SK-N-SH (cell line): ENCODE measurements around the gene SULT2B1. TPM values are rescaled to one million over a fixed set of nuclear protein-coding genes. Genes with fewer than 3 reads are reported as not detected.

ENCODE experiments used
- CTCF ChIA-PET: fragments of 300-600, 350-600 bp; formaldehyde crosslinking; extraction: SDS; loops from one replicate; lab custom pipeline; 2021; lab: Yijun Ruan, JAX
- POLR2A ChIA-PET: fragments of 350-600 bp; sonication (Branson Sonifier 250); formaldehyde crosslinking; extraction: SDS; loops from one replicate; lab custom pipeline; 2020; ENCODE audit warnings: antibody characterized with exemption, inconsistent platforms; lab: Yijun Ruan, JAX
- DNase-seq: peaks from one replicate; pipeline ENCODE4 v3.0.0; 2012
- H2AFZ ChIP-seq: fragments of 200-600 bp; sonication (generic); 2 replicates; pipeline ENCODE4 v1.8.1; 2016; ENCODE audit warnings: antibody characterized with exemption, mild to moderate bottlenecking, low read depth
- H3F3A ChIP-seq: fragments of 200-600 bp; sonication (generic); replicated peaks from 2 replicates; pipeline ENCODE3; 2016; ENCODE audit warnings: antibody characterized with exemption, mild to moderate bottlenecking; ENCODE audit not compliant: insufficient read depth
- H3K27ac ChIP-seq, 2 experiments: fragments of 200-500 bp in 1 of 2; fragments of 200-600 bp in 1 of 2; sonication (Bioruptor generic) in 1 of 2; sonication (generic), shearing (Covaris generic) in 1 of 2; 2 replicates each; pipeline versions ENCODE4 v1.5.1 to v1.6.1; 2014 to 2016; ENCODE audit warnings: low read depth in 2 of 2, inconsistent platforms in 1 of 2, low read length in 1 of 2, mild to moderate bottlenecking in 1 of 2, mixed read lengths in 1 of 2
- H3K27me3 ChIP-seq: fragments of 200-600 bp; sonication (generic), shearing (Covaris generic); 2 replicates; pipeline ENCODE4 v1.6.1; 2016; ENCODE audit warnings: mixed run types; ENCODE audit not compliant: insufficient read depth
- H3K36me3 ChIP-seq, 2 experiments: fragments of 200-500 bp in 1 of 2; fragments of 200-600 bp in 1 of 2; sonication (Bioruptor generic) in 1 of 2; sonication (generic) in 1 of 2; replicated peaks in 1 of 2; 2 replicates each; pipeline versions ENCODE3 to v1.5.1; 2014 to 2016; ENCODE audit warnings: low read length in 1 of 2, mild to moderate bottlenecking in 1 of 2; ENCODE audit not compliant: insufficient read depth in 2 of 2, control insufficient read depth in 1 of 2
- H3K4me1 ChIP-seq, 2 experiments: fragments of 200-500 bp in 1 of 2; fragments of 200-600 bp in 1 of 2; sonication (Bioruptor generic) in 1 of 2; sonication (generic), shearing (Covaris generic) in 1 of 2; 2 replicates each; pipeline versions ENCODE4 v1.5.1 to v1.6.1; 2014 to 2016; ENCODE audit warnings: low read depth in 1 of 2, low read length in 1 of 2, mixed run types in 1 of 2; ENCODE audit not compliant: insufficient read depth in 2 of 2, control insufficient read depth in 1 of 2
- H3K4me2 ChIP-seq: fragments of 200-600 bp; sonication (generic), shearing (Covaris generic); 2 replicates; pipeline ENCODE4 v1.6.1; 2017; ENCODE audit warnings: mixed run types
- H3K4me3 ChIP-seq, 2 experiments: fragments of 200-500 bp in 1 of 2; fragments of 200-600 bp in 1 of 2; sonication (Bioruptor generic) in 1 of 2; sonication (generic), shearing (Covaris generic) in 1 of 2; 2 replicates each; pipeline versions ENCODE4 v1.5.1 to v1.8.1; 2014 to 2016; ENCODE audit warnings: low read depth in 2 of 2, inconsistent platforms in 1 of 2, low read length in 1 of 2, mild to moderate bottlenecking in 1 of 2, mixed read lengths in 1 of 2, moderate library complexity in 1 of 2
- H3K79me2 ChIP-seq: fragments of 200-600 bp; sonication (generic); 2 replicates; pipeline ENCODE4 v1.8.1; 2017; ENCODE audit warnings: mild to moderate bottlenecking; ENCODE audit not compliant: insufficient read depth
- H3K9ac ChIP-seq: fragments of 200-600 bp; sonication (generic); 2 replicates; pipeline ENCODE4 v1.6.1; 2017; ENCODE audit warnings: mixed run types
- H3K9me2 ChIP-seq: fragments of 200-600 bp; sonication (generic); 2 replicates; pipeline ENCODE4 v1.6.1; 2017; ENCODE audit warnings: mixed run types
- H3K9me3 ChIP-seq: fragments of 200-600 bp; sonication (generic); 2 replicates; pipeline ENCODE4 v1.6.1; 2017; ENCODE audit warnings: mixed run types, mild to moderate bottlenecking, moderate library complexity
- H4K20me1 ChIP-seq: fragments of 200-600 bp; sonication (generic); 2 replicates; pipeline ENCODE4 v1.6.1; 2017; ENCODE audit warnings: mild to moderate bottlenecking, mixed run types; ENCODE audit not compliant: insufficient read depth
- CHD2 ChIP-seq: fragments of 150-350 bp; IDR thresholded peaks from 2 replicates; pipeline ENCODE4 v1.6.1; 2018; ENCODE audit warnings: low read length; ENCODE audit not compliant: partially characterized antibody
- EP300 ChIP-seq, 2 experiments: IDR thresholded peaks; 2 replicates each; pipeline versions ENCODE4 v1.4.0 to v1.6.1; 2012; ENCODE audit warnings: borderline replicate concordance in 1 of 2, low read depth in 1 of 2, low read length in 1 of 2
- EZH2phosphoT487 ChIP-seq: fragments of 200-600 bp; sonication (generic); IDR thresholded peaks from 2 replicates; pipeline ENCODE4 v1.6.1; 2017; ENCODE audit warnings: low read depth, mixed run types, mild to moderate bottlenecking, antibody characterized with exemption, moderate library complexity, borderline replicate concordance
- FOXM1 ChIP-seq: IDR thresholded peaks from 2 replicates; pipeline ENCODE4 v1.4.0; 2012; ENCODE audit warnings: low read depth, mild to moderate bottlenecking
- GABPA ChIP-seq: IDR thresholded peaks from 2 replicates; pipeline ENCODE4 v1.4.0; 2012; ENCODE audit warnings: low read depth, mild to moderate bottlenecking
- JUND ChIP-seq: IDR thresholded peaks from 2 replicates; pipeline ENCODE4 v1.4.0; 2012
- NFIC ChIP-seq: IDR thresholded peaks from 2 replicates; pipeline ENCODE4 v1.4.0; 2012; ENCODE audit warnings: borderline replicate concordance
- NRF1 ChIP-seq: IDR thresholded peaks from 2 replicates; pipeline ENCODE4 v1.6.1; 2012; ENCODE audit warnings: low read depth, mild to moderate bottlenecking, low read length
- RXRA ChIP-seq: IDR thresholded peaks from 2 replicates; pipeline ENCODE4 v1.4.0; 2012; ENCODE audit warnings: low read depth, mild to moderate bottlenecking, borderline replicate concordance
- SIN3A ChIP-seq: IDR thresholded peaks from 2 replicates; pipeline ENCODE4 v1.6.1; 2012; ENCODE audit warnings: low read depth, mild to moderate bottlenecking, low read length, moderate library complexity, borderline replicate concordance
- TEAD4 ChIP-seq: IDR thresholded peaks from 2 replicates; pipeline ENCODE4 v1.4.0; 2012; ENCODE audit warnings: mild to moderate bottlenecking, borderline replicate concordance; ENCODE audit not compliant: insufficient read depth
- WGBS: methylation state at CpG from one replicate; pipeline ENCODE4 v1.1.6; 2017; ENCODE audit warnings: low lambda C conversion rate; 5-methylcytosine and 5-hydroxymethylcytosine counted together
- polyA plus RNA-seq, 3 experiments: library from polyadenylated mRNA; depleted of rRNA; stranded (reverse); fragments of >200 nt; gene quantifications; 2 replicates each; pipeline ENCODE4 v1.2.3, GENCODE V29; 2012
- TF ChIP-seq, protein P1 (sequence below): IDR thresholded peaks from 2 replicates; pipeline ENCODE4 v1.4.0; 2012; ENCODE audit warnings: low read depth, borderline replicate concordance
- TF ChIP-seq, protein P2 (sequence below): fragments of 200-600 bp; sonication (generic); IDR thresholded peaks from 2 replicates; pipeline ENCODE4 v1.6.1; 2017; ENCODE audit warnings: antibody characterized with exemption, mild to moderate bottlenecking, moderate library complexity
- TF ChIP-seq, protein P3 (sequence below): IDR thresholded peaks from 2 replicates; pipeline ENCODE4 v1.4.0; 2012; ENCODE audit warnings: low read depth, borderline replicate concordance
- TF ChIP-seq, protein P4 (sequence below): fragments of 150-350 bp; IDR thresholded peaks from 2 replicates; pipeline ENCODE4 v1.6.1; 2017; ENCODE audit warnings: antibody characterized with exemption, low read length, low read depth, borderline replicate concordance
- TF ChIP-seq, protein P5 (sequence below): IDR thresholded peaks from 2 replicates; pipeline ENCODE4 v1.6.1; 2012; ENCODE audit warnings: mild to moderate bottlenecking, low read depth, low read length, moderate library complexity
- TF ChIP-seq, protein P6 (sequence below): IDR thresholded peaks from 2 replicates; pipeline ENCODE4; 2012

SULT2B1 gene
- polyA plus RNA-seq, 1 of the 3 experiments (the other 2 are of a cell fraction) = 0.92 TPM

DNA sequence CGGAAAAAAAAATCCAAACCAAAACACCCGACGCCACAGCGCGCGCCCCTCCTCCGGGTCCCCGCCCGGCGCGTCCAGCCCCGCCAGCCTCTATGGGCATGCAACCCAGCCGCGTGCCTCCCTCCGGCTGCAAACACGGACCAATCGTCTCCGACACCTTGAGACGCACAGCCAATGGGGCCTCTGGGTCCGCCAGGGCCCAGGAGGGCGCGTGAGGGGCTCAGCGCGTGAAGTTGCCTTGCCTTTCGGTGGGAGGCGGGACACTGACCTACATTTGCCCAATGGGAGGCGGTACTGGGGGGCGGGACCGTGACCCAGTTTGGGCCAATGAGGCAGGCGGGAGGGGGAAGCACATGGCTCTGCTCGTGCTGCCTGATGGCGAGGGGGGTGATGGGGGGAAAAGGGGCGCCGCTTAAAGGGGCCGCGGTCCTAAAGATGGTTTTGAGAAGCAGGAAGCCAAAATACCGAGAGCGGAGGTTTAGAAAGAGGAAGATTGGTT lies 85.5 kb downstream of the SULT2B1 start (continued):
- TF ChIP-seq, protein P1, sequence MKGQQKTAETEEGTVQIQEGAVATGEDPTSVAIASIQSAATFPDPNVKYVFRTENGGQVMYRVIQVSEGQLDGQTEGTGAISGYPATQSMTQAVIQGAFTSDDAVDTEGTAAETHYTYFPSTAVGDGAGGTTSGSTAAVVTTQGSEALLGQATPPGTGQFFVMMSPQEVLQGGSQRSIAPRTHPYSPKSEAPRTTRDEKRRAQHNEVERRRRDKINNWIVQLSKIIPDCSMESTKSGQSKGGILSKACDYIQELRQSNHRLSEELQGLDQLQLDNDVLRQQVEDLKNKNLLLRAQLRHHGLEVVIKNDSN = peak; percentile 60; the same call in 1 of the 2 replicates
- TF ChIP-seq NRF1 (0 out of 2 replicates have a peak, but pooled peaks have one; percentile 29), TEAD4 (no peak)
- TF ChIP-seq, protein P2, sequence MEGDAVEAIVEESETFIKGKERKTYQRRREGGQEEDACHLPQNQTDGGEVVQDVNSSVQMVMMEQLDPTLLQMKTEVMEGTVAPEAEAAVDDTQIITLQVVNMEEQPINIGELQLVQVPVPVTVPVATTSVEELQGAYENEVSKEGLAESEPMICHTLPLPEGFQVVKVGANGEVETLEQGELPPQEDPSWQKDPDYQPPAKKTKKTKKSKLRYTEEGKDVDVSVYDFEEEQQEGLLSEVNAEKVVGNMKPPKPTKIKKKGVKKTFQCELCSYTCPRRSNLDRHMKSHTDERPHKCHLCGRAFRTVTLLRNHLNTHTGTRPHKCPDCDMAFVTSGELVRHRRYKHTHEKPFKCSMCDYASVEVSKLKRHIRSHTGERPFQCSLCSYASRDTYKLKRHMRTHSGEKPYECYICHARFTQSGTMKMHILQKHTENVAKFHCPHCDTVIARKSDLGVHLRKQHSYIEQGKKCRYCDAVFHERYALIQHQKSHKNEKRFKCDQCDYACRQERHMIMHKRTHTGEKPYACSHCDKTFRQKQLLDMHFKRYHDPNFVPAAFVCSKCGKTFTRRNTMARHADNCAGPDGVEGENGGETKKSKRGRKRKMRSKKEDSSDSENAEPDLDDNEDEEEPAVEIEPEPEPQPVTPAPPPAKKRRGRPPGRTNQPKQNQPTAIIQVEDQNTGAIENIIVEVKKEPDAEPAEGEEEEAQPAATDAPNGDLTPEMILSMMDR = no peak
- TF ChIP-seq, protein P3, sequence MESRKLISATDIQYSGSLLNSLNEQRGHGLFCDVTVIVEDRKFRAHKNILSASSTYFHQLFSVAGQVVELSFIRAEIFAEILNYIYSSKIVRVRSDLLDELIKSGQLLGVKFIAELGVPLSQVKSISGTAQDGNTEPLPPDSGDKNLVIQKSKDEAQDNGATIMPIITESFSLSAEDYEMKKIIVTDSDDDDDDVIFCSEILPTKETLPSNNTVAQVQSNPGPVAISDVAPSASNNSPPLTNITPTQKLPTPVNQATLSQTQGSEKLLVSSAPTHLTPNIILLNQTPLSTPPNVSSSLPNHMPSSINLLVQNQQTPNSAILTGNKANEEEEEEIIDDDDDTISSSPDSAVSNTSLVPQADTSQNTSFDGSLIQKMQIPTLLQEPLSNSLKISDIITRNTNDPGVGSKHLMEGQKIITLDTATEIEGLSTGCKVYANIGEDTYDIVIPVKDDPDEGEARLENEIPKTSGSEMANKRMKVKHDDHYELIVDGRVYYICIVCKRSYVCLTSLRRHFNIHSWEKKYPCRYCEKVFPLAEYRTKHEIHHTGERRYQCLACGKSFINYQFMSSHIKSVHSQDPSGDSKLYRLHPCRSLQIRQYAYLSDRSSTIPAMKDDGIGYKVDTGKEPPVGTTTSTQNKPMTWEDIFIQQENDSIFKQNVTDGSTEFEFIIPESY = no peak

DNA sequence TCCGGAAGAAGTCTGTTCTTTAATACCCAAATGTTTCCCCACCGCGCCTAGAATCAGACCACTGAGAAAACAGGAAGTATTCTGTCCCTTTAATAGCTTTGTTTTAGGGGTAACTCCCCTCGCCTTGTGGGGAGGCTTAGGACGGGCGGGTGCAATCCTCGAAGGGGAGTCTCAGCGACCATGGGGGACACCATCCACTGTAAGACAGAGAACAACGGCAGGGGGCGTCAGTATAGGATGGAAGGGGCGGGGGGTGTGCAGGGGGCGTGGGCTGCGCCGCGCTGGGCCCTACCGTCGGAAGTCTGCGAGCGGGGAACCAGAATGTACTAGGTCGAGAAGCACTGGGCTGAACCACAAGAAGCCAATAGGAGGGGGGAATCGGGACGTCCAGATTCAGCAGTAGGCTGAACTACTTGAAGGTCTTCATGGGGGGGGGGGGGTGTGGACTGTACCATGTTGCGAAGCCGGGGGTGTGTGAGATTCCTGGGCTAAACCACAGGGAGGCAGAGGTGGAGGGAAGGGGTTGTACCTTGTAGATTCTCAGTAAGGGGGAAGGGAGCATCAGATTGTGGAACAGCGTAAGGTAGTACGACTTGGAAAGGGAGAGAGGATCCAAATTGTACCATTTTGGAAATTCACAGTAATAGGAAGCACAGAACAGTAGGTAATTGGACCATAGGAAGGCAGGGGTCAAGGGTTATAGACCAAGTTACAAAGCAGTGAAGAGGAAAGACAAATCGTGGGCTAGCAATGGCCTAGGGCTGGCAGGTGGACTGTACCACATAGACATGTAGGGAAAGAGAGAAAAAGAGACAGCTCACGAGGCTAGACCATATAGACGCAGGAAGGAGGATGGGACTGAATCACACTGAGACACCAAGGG lies 86.2 kb downstream of the SULT2B1 start:
- peaks cover 25 to 35% of the 10 kb centered on the region in 2 experiments for H3K4me1 ChIP-seq
- H3K4me3 ChIP-seq = peak overlapping the region; percentile 52 to 74
- peak; percentile 93 for DNase-seq
- 11% methylated on average over 29 of the region's 29 CpGs for WGBS
- H3K9me3 ChIP-seq = no peaks in the 10 kb centered on the region
- peaks cover 0 to 5% of the 10 kb centered on the region in 2 experiments for H3K36me3 ChIP-seq
- H3K27ac ChIP-seq = peak overlapping the region; percentile 99
- no peaks in the 10 kb centered on the region for H3K27me3 ChIP-seq
- peaks cover 30% of the 10 kb centered on the region for H3F3A ChIP-seq
- ChIA-PET POLR2A (no interaction called here), CTCF (interaction anchor here (0.7 to 1.3 kb wide), 2 partner anchors 50 to 508 kb away, joined by 3 to 4 read pairs; no protein-coding TSS in a partner anchor)
- peak overlapping the region; percentile 89 for H2AFZ ChIP-seq
- no peaks in the 10 kb centered on the region for H4K20me1 ChIP-seq
- H3K79me2 ChIP-seq = no peaks in the 10 kb centered on the region; the same call in 1 of the 2 replicates
- peak overlapping the region; percentile 96 for H3K9ac ChIP-seq
- peak overlapping the region; percentile 99 for H3K4me2 ChIP-seq
- H3K9me2 ChIP-seq = no peaks in the 10 kb centered on the region
- TF ChIP-seq FOXM1 = no peak
- TF ChIP-seq SIN3A = peak; percentile 62; the same call in 1 of the 2 replicates
- TF ChIP-seq, protein P4, sequence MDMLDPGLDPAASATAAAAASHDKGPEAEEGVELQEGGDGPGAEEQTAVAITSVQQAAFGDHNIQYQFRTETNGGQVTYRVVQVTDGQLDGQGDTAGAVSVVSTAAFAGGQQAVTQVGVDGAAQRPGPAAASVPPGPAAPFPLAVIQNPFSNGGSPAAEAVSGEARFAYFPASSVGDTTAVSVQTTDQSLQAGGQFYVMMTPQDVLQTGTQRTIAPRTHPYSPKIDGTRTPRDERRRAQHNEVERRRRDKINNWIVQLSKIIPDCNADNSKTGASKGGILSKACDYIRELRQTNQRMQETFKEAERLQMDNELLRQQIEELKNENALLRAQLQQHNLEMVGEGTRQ = no peak
- TF ChIP-seq EP300 (IDR thresholded peaks at IDR 0.05; ENCODE audit: borderline replicate concordance in 1 of 2, low read depth in 1 of 2, low read length in 1 of 2) = 0 out of 4 replicates have a peak, but pooled peaks of 1 of the 2 experiments have one; percentile 13
- TF ChIP-seq RXRA = no peak
- TF ChIP-seq, protein P5, sequence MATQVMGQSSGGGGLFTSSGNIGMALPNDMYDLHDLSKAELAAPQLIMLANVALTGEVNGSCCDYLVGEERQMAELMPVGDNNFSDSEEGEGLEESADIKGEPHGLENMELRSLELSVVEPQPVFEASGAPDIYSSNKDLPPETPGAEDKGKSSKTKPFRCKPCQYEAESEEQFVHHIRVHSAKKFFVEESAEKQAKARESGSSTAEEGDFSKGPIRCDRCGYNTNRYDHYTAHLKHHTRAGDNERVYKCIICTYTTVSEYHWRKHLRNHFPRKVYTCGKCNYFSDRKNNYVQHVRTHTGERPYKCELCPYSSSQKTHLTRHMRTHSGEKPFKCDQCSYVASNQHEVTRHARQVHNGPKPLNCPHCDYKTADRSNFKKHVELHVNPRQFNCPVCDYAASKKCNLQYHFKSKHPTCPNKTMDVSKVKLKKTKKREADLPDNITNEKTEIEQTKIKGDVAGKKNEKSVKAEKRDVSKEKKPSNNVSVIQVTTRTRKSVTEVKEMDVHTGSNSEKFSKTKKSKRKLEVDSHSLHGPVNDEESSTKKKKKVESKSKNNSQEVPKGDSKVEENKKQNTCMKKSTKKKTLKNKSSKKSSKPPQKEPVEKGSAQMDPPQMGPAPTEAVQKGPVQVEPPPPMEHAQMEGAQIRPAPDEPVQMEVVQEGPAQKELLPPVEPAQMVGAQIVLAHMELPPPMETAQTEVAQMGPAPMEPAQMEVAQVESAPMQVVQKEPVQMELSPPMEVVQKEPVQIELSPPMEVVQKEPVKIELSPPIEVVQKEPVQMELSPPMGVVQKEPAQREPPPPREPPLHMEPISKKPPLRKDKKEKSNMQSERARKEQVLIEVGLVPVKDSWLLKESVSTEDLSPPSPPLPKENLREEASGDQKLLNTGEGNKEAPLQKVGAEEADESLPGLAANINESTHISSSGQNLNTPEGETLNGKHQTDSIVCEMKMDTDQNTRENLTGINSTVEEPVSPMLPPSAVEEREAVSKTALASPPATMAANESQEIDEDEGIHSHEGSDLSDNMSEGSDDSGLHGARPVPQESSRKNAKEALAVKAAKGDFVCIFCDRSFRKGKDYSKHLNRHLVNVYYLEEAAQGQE = peak; percentile 24; the same call in 1 of the 2 replicates
- TF ChIP-seq TEAD4 = no peak
- no peak for TF ChIP-seq GABPA
- no peak for TF ChIP-seq EZH2phosphoT487
- no peak for TF ChIP-seq NFIC
- TF ChIP-seq, protein P6, sequence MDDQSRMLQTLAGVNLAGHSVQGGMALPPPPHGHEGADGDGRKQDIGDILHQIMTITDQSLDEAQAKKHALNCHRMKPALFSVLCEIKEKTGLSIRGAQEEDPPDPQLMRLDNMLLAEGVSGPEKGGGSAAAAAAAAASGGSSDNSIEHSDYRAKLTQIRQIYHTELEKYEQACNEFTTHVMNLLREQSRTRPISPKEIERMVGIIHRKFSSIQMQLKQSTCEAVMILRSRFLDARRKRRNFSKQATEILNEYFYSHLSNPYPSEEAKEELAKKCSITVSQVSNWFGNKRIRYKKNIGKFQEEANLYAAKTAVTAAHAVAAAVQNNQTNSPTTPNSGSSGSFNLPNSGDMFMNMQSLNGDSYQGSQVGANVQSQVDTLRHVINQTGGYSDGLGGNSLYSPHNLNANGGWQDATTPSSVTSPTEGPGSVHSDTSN = no peak
- TF ChIP-seq JUND = no peak; the same call in 1 of the 2 replicates
- TF ChIP-seq CHD2 = peak; percentile 49
